Measurements from ENCODE around the gene ELFN1. TPM values are rescaled to one million over a fixed set of nuclear protein-coding genes. Genes with fewer than 3 reads are reported as not detected.

The ELFN1 gene
- total and polyA plus RNA-seq, 8 donors = 0.20 to 0.94 (median 0.73) TPM

DNA sequence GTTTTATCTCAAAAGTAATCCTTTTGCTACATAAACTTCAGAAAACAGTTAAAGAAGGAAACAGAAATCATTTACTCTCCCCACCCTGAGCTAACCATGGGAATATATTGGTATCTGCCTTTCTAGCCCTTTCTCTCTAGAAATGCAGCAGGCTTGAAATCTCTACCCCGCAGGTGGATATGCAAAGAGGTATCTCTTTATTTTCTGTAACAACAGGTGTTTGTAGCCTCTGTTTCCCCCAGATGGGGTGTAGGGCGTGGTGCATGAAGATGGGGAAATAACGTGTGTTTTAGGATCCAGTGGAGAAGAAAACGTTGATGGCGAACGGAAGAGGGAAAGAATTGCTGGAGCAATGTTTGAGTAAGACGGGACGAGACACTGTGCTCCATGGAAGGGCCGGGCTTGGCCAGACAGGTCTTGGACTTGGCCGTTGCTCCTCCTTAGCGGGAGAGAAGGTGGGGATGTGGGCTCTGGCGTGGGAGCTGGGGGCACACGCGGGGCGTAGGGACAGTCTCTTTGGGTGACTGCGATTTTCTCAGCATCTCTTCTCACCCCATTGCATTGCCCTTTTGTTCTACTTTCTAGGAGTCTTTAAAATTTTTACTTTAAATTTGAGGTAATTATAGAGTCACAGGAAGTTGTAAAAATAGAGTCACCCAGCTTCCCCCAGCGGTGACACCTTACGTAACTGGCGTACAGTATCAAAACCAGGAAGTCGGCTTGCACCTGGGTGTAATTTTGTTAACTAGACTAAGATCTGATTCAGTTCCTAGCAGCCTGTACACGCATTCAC, 82.9 kb downstream of the ELFN1 start:
- TF ChIP-seq, protein P1, sequence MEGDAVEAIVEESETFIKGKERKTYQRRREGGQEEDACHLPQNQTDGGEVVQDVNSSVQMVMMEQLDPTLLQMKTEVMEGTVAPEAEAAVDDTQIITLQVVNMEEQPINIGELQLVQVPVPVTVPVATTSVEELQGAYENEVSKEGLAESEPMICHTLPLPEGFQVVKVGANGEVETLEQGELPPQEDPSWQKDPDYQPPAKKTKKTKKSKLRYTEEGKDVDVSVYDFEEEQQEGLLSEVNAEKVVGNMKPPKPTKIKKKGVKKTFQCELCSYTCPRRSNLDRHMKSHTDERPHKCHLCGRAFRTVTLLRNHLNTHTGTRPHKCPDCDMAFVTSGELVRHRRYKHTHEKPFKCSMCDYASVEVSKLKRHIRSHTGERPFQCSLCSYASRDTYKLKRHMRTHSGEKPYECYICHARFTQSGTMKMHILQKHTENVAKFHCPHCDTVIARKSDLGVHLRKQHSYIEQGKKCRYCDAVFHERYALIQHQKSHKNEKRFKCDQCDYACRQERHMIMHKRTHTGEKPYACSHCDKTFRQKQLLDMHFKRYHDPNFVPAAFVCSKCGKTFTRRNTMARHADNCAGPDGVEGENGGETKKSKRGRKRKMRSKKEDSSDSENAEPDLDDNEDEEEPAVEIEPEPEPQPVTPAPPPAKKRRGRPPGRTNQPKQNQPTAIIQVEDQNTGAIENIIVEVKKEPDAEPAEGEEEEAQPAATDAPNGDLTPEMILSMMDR (IDR thresholded peaks at IDR 0.05) = no peak
- DNase-seq (peak in 1 of 6 donors; percentile 37), FAIRE-seq (no peak), ATAC-seq (no peak)
- no peak overlapping the region for H3K4me3 ChIP-seq
- no peaks in the 10 kb centered on the region for H3K9me3 ChIP-seq
- intact Hi-C loops (cut with DNase I) = no loop called here
- WGBS, 2 donors = 55 to 63% methylated on average over 21 of the region's 21 CpGs
- H3K4me1 ChIP-seq = no peaks in the 10 kb centered on the region
- H3K27me3 ChIP-seq = peaks cover 0 to 13% (median 0%) of the 10 kb centered on the region in 4 donors
- no peak overlapping the region for H3K27ac ChIP-seq
- no peaks in the 10 kb centered on the region for H3K36me3 ChIP-seq

DNA sequence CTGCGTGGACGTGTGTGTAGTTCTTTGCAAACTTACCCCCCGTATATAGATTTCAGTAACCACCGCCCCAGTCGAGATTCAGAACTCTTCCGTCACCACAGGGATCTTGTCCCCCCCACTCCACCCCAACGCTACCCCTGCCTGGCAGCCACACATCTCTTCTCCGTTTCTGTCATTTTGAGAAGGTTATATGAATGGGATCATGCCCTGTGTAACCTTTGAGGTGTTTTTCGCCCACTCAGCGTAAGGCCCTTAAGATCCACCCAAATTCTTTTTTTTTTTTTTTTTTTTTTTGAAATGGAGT, 83.4 kb downstream of the ELFN1 start:
- no peak for FAIRE-seq
- H3K4me1 ChIP-seq = no peaks in the 10 kb centered on the region
- ATAC-seq = no peak
- no peaks in the 10 kb centered on the region for H3K36me3 ChIP-seq
- peaks cover 0 to 13% (median 0%) of the 10 kb centered on the region in 4 donors for H3K27me3 ChIP-seq
- TF ChIP-seq, protein P1 (IDR thresholded peaks at IDR 0.05) = no peak
- no peak overlapping the region for H3K27ac ChIP-seq
- H3K4me3 ChIP-seq = no peak overlapping the region
- 67 to 83% methylated on average over 10 of the region's 10 CpGs for WGBS, 2 donors
- no peak for DNase-seq
- H3K9me3 ChIP-seq = no peaks in the 10 kb centered on the region
- intact Hi-C loops (cut with DNase I) = no loop called here

DNA sequence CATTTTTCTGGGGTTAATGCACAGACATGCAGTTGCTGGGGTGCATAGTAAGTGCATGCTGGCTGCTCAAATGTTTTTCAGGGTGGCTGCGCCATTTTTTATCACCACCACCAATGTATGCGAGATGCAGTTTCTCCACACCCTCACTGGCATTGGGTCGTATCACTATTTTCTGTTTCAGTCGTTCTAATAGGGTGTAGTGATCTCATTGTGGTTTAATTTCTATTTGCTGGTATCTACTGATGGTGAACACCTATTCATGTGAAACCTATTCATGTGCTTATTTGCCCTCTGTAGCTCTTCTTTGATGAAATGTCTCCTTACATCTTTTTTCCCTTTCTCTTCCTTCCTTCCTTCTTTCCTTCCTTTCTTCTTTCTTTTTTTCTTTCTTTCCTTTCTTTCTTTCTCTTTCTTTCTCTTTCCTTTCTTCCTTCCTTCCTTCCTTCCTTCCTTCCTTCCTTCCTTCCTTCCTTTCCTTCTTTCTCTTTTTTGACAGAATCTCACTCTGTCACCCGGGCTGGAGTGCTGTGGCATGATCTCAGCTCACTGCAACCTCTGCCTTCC, 84.3 kb downstream of the ELFN1 start:
- H3K27ac ChIP-seq = no peak overlapping the region

DNA sequence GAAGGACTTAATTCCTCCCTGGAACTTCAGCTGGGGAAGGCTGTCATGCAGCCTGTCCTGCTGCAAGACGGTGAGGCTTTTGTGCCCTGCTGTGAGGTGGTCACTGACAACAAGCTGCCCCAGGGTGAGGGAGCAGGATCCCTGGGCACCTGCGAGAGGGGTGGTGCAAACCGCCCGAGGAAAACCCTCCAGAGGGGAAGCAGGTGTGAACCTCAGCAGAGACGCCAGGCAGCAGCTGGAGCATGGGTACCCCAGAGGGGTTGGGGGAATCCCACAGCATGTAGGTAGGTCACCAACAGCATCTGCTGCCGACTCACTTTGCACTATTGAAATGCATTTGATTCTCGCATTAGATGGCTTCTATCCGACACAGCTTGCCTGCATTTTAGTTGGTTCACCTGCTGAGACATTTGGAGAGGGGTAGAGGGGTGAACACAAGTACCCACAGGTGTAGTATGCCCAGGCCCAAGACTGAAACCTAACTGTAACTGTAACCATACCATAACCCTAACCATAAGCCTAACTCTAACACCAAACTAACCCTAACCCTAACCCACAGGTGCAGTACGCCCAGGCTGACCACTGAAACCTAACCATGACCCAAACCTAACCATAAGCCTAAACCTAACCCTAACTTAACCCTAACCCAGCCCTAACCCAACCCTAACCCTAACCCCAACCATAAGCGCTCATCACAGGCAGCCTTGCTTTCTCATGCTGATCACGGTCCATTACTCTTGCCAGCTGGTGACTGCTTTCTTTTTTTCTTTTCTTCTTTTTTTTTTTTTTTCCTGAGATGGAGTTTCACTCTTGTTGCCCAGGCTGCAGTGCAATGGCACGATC, 85.9 kb downstream of the ELFN1 start:
- H3K27me3 ChIP-seq = peaks cover 0 to 13% (median 0%) of the 10 kb centered on the region in 4 donors
- no peak for DNase-seq
- no peak overlapping the region for H3K4me3 ChIP-seq
- 63 to 79% methylated on average over 12 of the region's 12 CpGs for WGBS, 2 donors
- no peak for ATAC-seq
- TF ChIP-seq, protein P1 (IDR thresholded peaks at IDR 0.05) = no peak
- no peaks in the 10 kb centered on the region for H3K4me1 ChIP-seq
- no peaks in the 10 kb centered on the region for H3K36me3 ChIP-seq
- FAIRE-seq = no peak
- H3K9me3 ChIP-seq = no peaks in the 10 kb centered on the region
- no peak overlapping the region for H3K27ac ChIP-seq
- intact Hi-C loops (cut with DNase I) = no loop called here

More for the DNA sequence above, 84.3 kb downstream of the ELFN1 start:
- Histone ChIP-seq H3K36me3 (no peaks in the 10 kb centered on the region), H3K27me3 (peaks cover 0 to 13% (median 0%) of the 10 kb centered on the region in 4 donors), H3K9me3 (no peaks in the 10 kb centered on the region), H3K4me3 (no peak overlapping the region), H3K4me1 (no peaks in the 10 kb centered on the region)
- intact Hi-C loops (cut with DNase I) = no loop called here
- DNase-seq (no peak), ATAC-seq (no peak), FAIRE-seq (no peak)
- TF ChIP-seq, protein P1 (IDR thresholded peaks at IDR 0.05) = no peak
- WGBS, 2 donors = 66 to 75% methylated on average over 5 of the region's 5 CpGs
